OCI-LY7 (cell line): ENCODE data around the gene DRG2. TPM values are rescaled to one million over a fixed set of nuclear protein-coding genes. Genes with fewer than 3 reads are reported as not detected.

Experiments
- BruUV-seq: library from RNA; stranded (reverse); fragments of 400-500 nt; replicated peaks from 2 replicates; lab custom pipeline; 2021; lab: Mats Ljungman, UMichigan
- CTCF ChIA-PET: fragments of 300-600 bp; sonication (Branson Sonifier 250); formaldehyde crosslinking; loops from one replicate; lab custom pipeline; 2022; ENCODE audit warnings: antibody characterized with exemption; ENCODE audit not compliant: unreplicated experiment; lab: Charles Lee
- POLR2A ChIA-PET: fragments of 300-600 bp; sonication (Branson Sonifier 250); formaldehyde crosslinking; loops from one replicate; lab custom pipeline; 2022; ENCODE audit warnings: antibody characterized with exemption; lab: Charles Lee
- DNase-seq: peaks from one replicate; pipeline ENCODE4 v3.0.0-alpha.2; 2015; ENCODE audit warnings: low spot score
- H2AFZ ChIP-seq: fragments of 200-600 bp; sonication (generic), shearing (Covaris generic); 2 replicates; pipeline ENCODE4 v1.6.1; 2014; ENCODE audit warnings: mild to moderate bottlenecking, antibody characterized with exemption, low read length, moderate library complexity
- H3K27ac ChIP-seq: fragments of 200-600 bp; sonication (generic); 2 replicates; pipeline ENCODE4 v1.5.1; 2014; ENCODE audit warnings: mixed run types, low read depth, mild to moderate bottlenecking, moderate library complexity, low read length, inconsistent platforms; ENCODE audit not compliant: poor library complexity, severe bottlenecking
- H3K36me3 ChIP-seq: fragments of 200-600 bp; sonication (generic); 2 replicates; pipeline ENCODE4 v1.6.1; 2014; ENCODE audit warnings: mild to moderate bottlenecking, antibody characterized with exemption, low read length, moderate library complexity, mixed read lengths; ENCODE audit not compliant: insufficient read depth
- H3K4me1 ChIP-seq: fragments of 200-600 bp; sonication (generic); 2 replicates; pipeline ENCODE4 v1.5.1; 2014; ENCODE audit warnings: mild to moderate bottlenecking, low read length; ENCODE audit not compliant: insufficient read depth, poor library complexity, severe bottlenecking
- H3K4me2 ChIP-seq: fragments of 200-600 bp; sonication (generic); 2 replicates; pipeline ENCODE4 v1.6.1; 2014; ENCODE audit warnings: mild to moderate bottlenecking, low read length
- H3K4me3 ChIP-seq: fragments of 200-600 bp; sonication (generic); 2 replicates; pipeline ENCODE4 v1.5.1; 2014; ENCODE audit warnings: mild to moderate bottlenecking, low read depth, low read length; ENCODE audit not compliant: poor library complexity, severe bottlenecking
- H3K79me2 ChIP-seq: fragments of 200-600 bp; sonication (generic); 2 replicates; pipeline ENCODE4 v1.6.1; 2016; ENCODE audit warnings: low read depth, mild to moderate bottlenecking, low read length, moderate library complexity, mixed read lengths; ENCODE audit not compliant: insufficient read depth
- H3K9me2 ChIP-seq: fragments of 200-600 bp; sonication (generic); 2 replicates; pipeline ENCODE4 v1.6.1; 2016; ENCODE audit warnings: mild to moderate bottlenecking, low read length, mixed read lengths; ENCODE audit not compliant: insufficient read depth
- H3K9me3 ChIP-seq: fragments of 200-600 bp; sonication (generic); 2 replicates; pipeline ENCODE4 v1.6.1; 2014; ENCODE audit warnings: mild to moderate bottlenecking, mixed run types, low read length, mixed read lengths
- H4K20me1 ChIP-seq: fragments of 200-600 bp; sonication (generic); 2 replicates; pipeline ENCODE4 v1.6.1; 2014; ENCODE audit warnings: mild to moderate bottlenecking, antibody characterized with exemption, low read length, moderate library complexity, mixed read lengths; ENCODE audit not compliant: insufficient read depth
- CTCF ChIP-seq: fragments of 200-600 bp; sonication (generic); conservative IDR thresholded peaks from 2 replicates; pipeline ENCODE4 v1.5.1; 2014; ENCODE audit warnings: mild to moderate bottlenecking, antibody characterized with exemption, low read length, moderate library complexity, mixed read lengths
- EZH2phosphoT487 ChIP-seq: fragments of 200-600 bp; sonication (generic); IDR thresholded peaks from 2 replicates; pipeline ENCODE4 v1.6.1; 2018; ENCODE audit warnings: low read depth, borderline replicate concordance, mild to moderate bottlenecking, mixed run types, antibody characterized with exemption, low read length, moderate library complexity, mixed read lengths
- intact Hi-C: fragments of 100-400 bp; cut with micrococcal nuclease; formaldehyde crosslinking; loops from one replicate; pipeline ENCODE4 v1.10.0; 2022; ENCODE audit not compliant: unreplicated experiment
- total RNA-seq, 2 experiments: library from RNA; depleted of rRNA in 1 of 2; stranded (reverse); fragments of >200 nt in 1 of 2; shearing (Covaris generic) in 1 of 2; gene quantifications; 2 replicates each; pipeline ENCODE4 v1.2.3, GENCODE V29; 2014 to 2022

Gene DRG2
- total RNA-seq, 2 experiments from 2014 or later, result 60.4 to 62.6 TPM

GRCh38 chr17:18084256-18084655 is 3.5 kb upstream of the DRG2 start:
- intact Hi-C loops, result no loop called here
- H3K9me3 ChIP-seq, result no peaks in the 10 kb centered on the region
- CTCF ChIA-PET, result no interaction called here
- H2AFZ ChIP-seq, result no peak overlapping the region
- H3K4me1 ChIP-seq, result peaks cover 13% of the 10 kb centered on the region
- no peak overlapping the region for H3K4me3 ChIP-seq
- H4K20me1 ChIP-seq, result no peaks in the 10 kb centered on the region
- DNase-seq, result no peak
- POLR2A ChIA-PET, result no interaction called here
- H3K36me3 ChIP-seq, result no peaks in the 10 kb centered on the region
- BruUV-seq, result no TSS peak
- no peak for TF ChIP-seq EZH2phosphoT487
- TF ChIP-seq CTCF, result no peak
- H3K9me2 ChIP-seq, result no peaks in the 10 kb centered on the region
- no peak overlapping the region for H3K27ac ChIP-seq
- no peak overlapping the region for H3K4me2 ChIP-seq
- H3K79me2 ChIP-seq, result peaks cover 15% of the 10 kb centered on the region

- Histone ChIP-seq H3K4me1 (peaks cover 13% of the 10 kb centered on the region), H4K20me1 (no peaks in the 10 kb centered on the region), H3K27ac (no peak overlapping the region), H3K4me2 (peak overlapping the region; percentile 87), H3K9me2 (no peaks in the 10 kb centered on the region), H3K79me2 (peaks cover 23% of the 10 kb centered on the region), H2AFZ (no peak overlapping the region), H3K36me3 (peaks cover 31% of the 10 kb centered on the region), H3K9me3 (no peaks in the 10 kb centered on the region), H3K4me3 (no peak overlapping the region)
- TF ChIP-seq EZH2phosphoT487 (no peak), CTCF (no peak)
- no TSS peak for BruUV-seq
- ChIA-PET CTCF (no interaction called here), POLR2A (no interaction called here)
- no peak for DNase-seq
- intact Hi-C loops, result loop anchor here (10.0 kb wide), 1 partner anchor 65 kb away; no protein-coding TSS in a partner anchor
Measured at GRCh38 chr17:18089613-18090012, 1.9 kb downstream of the DRG2 start.

- Histone ChIP-seq H3K9me2 (no peaks in the 10 kb centered on the region), H4K20me1 (no peaks in the 10 kb centered on the region), H3K4me2 (no peak overlapping the region), H3K4me1 (peaks cover 3% of the 10 kb centered on the region), H3K4me3 (no peak overlapping the region), H3K9me3 (no peaks in the 10 kb centered on the region), H3K27ac (no peak overlapping the region), H3K79me2 (peaks cover 12% of the 10 kb centered on the region), H2AFZ (no peak overlapping the region), H3K36me3 (peaks cover 71% of the 10 kb centered on the region)
- POLR2A ChIA-PET, result interaction anchor here (0.6 to 0.7 kb wide), 2 partner anchors 614 to 890 kb away, joined by 3 read pairs; no protein-coding TSS in a partner anchor
- TF ChIP-seq CTCF (peak; percentile 70), EZH2phosphoT487 (no peak)
- DNase-seq, result peak; percentile 22
- BruUV-seq, result no TSS peak
- CTCF ChIA-PET, result no interaction called here
- intact Hi-C loops, result loop anchor here (10.0 kb wide), 1 partner anchor 61 kb away; no protein-coding TSS in a partner anchor
Measured at GRCh38 chr17:18093616-18094408, 6.1 kb downstream of the DRG2 start.
